Astrocyte (in vitro differentiated cells and primary cell): ENCODE data around the gene TMEM266. TPM values are rescaled to one million over a fixed set of nuclear protein-coding genes. Genes with fewer than 3 reads are reported as not detected.

Experiments
- DNase-seq: peaks from one replicate; pipeline ENCODE4 v3.0.0-alpha.2; 2010; ENCODE audit warnings: low read depth
- FAIRE-seq: peaks from 2 replicates; lab custom pipeline; 2011; peaks lifted over from hg19 to GRCh38; lab: Jason Lieb, UNC
- H2AFZ ChIP-seq: 2 replicates; pipeline ENCODE4 v1.6.0; 2012; ENCODE audit warnings: low read depth, low read length, inconsistent platforms
- H3K27ac ChIP-seq: 2 replicates; pipeline ENCODE4 v1.5.1; 2011; ENCODE audit warnings: low read depth, low read length, inconsistent platforms
- H3K27me3 ChIP-seq: 2 replicates; pipeline ENCODE4 v1.6.0; 2011; ENCODE audit warnings: low read length, inconsistent platforms; ENCODE audit not compliant: insufficient read depth
- H3K36me3 ChIP-seq: 2 replicates; pipeline ENCODE4 v1.5.1; 2011; ENCODE audit warnings: low read length, inconsistent platforms; ENCODE audit not compliant: insufficient read depth
- H3K4me1 ChIP-seq: 2 replicates; pipeline ENCODE4 v1.5.1; 2011; ENCODE audit warnings: low read length, inconsistent platforms; ENCODE audit not compliant: insufficient read depth
- H3K4me2 ChIP-seq: 2 replicates; pipeline ENCODE4 v1.6.0; 2012; ENCODE audit warnings: low read length, inconsistent platforms
- H3K4me3 ChIP-seq: 2 replicates; pipeline ENCODE4 v1.5.1; 2011; ENCODE audit warnings: low read depth, mild to moderate bottlenecking, low read length, inconsistent platforms; ENCODE audit not compliant: insufficient read depth
- H3K79me2 ChIP-seq: 2 replicates; pipeline ENCODE4 v1.6.0; 2012; ENCODE audit warnings: mild to moderate bottlenecking, low read length, inconsistent platforms; ENCODE audit not compliant: insufficient read depth
- H3K9ac ChIP-seq: 2 replicates; pipeline ENCODE4 v1.6.0; 2012; ENCODE audit warnings: mild to moderate bottlenecking, low read length, inconsistent platforms
- H3K9me3 ChIP-seq: 2 replicates; pipeline ENCODE4 v1.5.1; 2012; ENCODE audit warnings: low read depth, mild to moderate bottlenecking, low read length, inconsistent platforms; ENCODE audit not compliant: insufficient read depth
- H4K20me1 ChIP-seq: 2 replicates; pipeline ENCODE4 v1.6.0; 2012; ENCODE audit warnings: low read length, inconsistent platforms; ENCODE audit not compliant: insufficient read depth
- H3K27ac Mint-ChIP-seq: one replicate; pipeline ENCODE4 v1.8.0; 2021; ENCODE audit warnings: mild to moderate bottlenecking, mixed read lengths; ENCODE audit not compliant: unreplicated experiment
- H3K27me3 Mint-ChIP-seq: one replicate; pipeline ENCODE4 v1.8.0; 2021; ENCODE audit warnings: low read depth, mixed read lengths; ENCODE audit not compliant: unreplicated experiment
- H3K36me3 Mint-ChIP-seq: one replicate; pipeline ENCODE4 v1.8.0; 2021; ENCODE audit warnings: low read depth, mixed read lengths; ENCODE audit not compliant: unreplicated experiment
- H3K4me1 Mint-ChIP-seq: one replicate; pipeline ENCODE4 v1.8.0; 2021; ENCODE audit warnings: low read depth, mixed read lengths; ENCODE audit not compliant: unreplicated experiment
- H3K4me3 Mint-ChIP-seq: one replicate; pipeline ENCODE4 v1.8.0; 2021; ENCODE audit warnings: mild to moderate bottlenecking, moderate library complexity, mixed read lengths; ENCODE audit not compliant: unreplicated experiment
- H3K9me3 Mint-ChIP-seq: one replicate; pipeline ENCODE4 v1.8.0; 2021; ENCODE audit warnings: mild to moderate bottlenecking, mixed read lengths; ENCODE audit not compliant: unreplicated experiment
- CTCF ChIP-seq: IDR thresholded peaks from 2 replicates; pipeline ENCODE4 v1.5.1; 2011; ENCODE audit warnings: low read depth, mild to moderate bottlenecking, inconsistent platforms, low read length, moderate library complexity; ENCODE audit not compliant: insufficient read depth
- EZH2 ChIP-seq: IDR thresholded peaks from 2 replicates; pipeline ENCODE4 v1.6.1; 2012; ENCODE audit warnings: mild to moderate bottlenecking, low read length, inconsistent platforms; ENCODE audit not compliant: insufficient read depth
- total RNA-seq: library from RNA; stranded (reverse); gene quantifications from 2 replicates; pipeline ENCODE4 v1.2.1, GENCODE V29; 2021

TMEM266 gene
- total RNA-seq, 1 donor from 2014 or later, result 0.36 TPM

DNA sequence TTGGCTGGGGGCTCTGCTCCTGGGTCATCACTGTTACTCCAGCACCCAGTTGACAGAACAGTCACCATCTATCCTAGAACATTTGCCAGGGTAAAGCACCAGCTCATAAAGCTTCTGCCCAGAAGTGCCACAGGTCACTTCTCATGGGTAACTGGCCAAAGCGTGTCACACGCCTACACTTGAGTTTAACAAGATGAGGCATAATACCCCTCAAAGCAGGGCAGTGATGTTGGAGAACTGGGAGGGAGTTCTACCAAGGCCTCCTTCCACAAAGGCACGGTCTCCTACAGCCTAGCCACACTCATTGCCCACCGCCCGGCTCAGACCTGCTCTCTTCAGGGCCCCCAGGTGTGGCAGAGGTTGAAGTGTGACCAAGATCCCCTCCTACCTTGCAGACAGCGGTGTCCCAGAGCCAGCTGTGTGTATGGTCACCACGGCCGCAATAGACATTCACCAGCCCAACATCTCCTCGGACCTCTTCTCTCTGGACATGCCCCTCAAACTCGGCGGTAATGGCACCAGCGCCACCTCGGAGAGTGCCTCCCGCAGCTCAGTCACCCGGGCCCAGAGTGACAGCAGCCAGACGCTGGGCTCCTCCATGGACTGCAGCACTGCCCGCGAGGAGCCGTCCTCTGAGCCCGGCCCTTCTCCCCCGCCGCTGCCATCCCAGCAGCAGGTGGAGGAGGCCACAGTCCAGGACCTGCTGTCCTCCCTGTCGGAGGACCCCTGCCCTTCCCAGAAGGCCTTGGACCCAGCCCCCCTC, 143.7 kb downstream of the TMEM266 start:
- H3K36me3 ChIP-seq, result no peaks in the 10 kb centered on the region
- TF ChIP-seq EZH2 (no peak), CTCF (no peak)
- H3K9ac ChIP-seq, result no peak overlapping the region
- H3K27ac ChIP-seq, result no peak overlapping the region
- no peak overlapping the region for H2AFZ ChIP-seq
- no peaks in the 10 kb centered on the region for H3K79me2 ChIP-seq
- H4K20me1 ChIP-seq, result peaks cover 9% of the 10 kb centered on the region
- H3K4me2 ChIP-seq, result no peak overlapping the region
- no peaks in the 10 kb centered on the region for H3K9me3 ChIP-seq
- Mint-ChIP-seq H3K27ac (no peak overlapping the region), H3K27me3 (no peaks in the 10 kb centered on the region), H3K4me1 (no peaks in the 10 kb centered on the region), H3K9me3 (no peaks in the 10 kb centered on the region), H3K4me3 (no peak overlapping the region), H3K36me3 (peaks cover 13% of the 10 kb centered on the region)
- no peak for FAIRE-seq
- H3K4me1 ChIP-seq, result peaks cover 15% of the 10 kb centered on the region
- no peak for DNase-seq
- no peak overlapping the region for H3K4me3 ChIP-seq
- no peaks in the 10 kb centered on the region for H3K27me3 ChIP-seq

GRCh38 chr15:76204109-76204845, 144.5 kb downstream of the TMEM266 start:
- Histone ChIP-seq H3K4me1 (peaks cover 8% of the 10 kb centered on the region), H3K9ac (no peak overlapping the region), H3K4me2 (no peak overlapping the region), H3K27ac (no peak overlapping the region), H4K20me1 (peaks cover 13% of the 10 kb centered on the region), H2AFZ (no peak overlapping the region), H3K27me3 (no peaks in the 10 kb centered on the region), H3K9me3 (no peaks in the 10 kb centered on the region), H3K79me2 (no peaks in the 10 kb centered on the region), H3K4me3 (no peak overlapping the region), H3K36me3 (no peaks in the 10 kb centered on the region)
- H3K9me3 Mint-ChIP-seq, result no peaks in the 10 kb centered on the region
- peaks cover 13% of the 10 kb centered on the region for H3K36me3 Mint-ChIP-seq
- H3K27ac Mint-ChIP-seq, result no peak overlapping the region
- TF ChIP-seq CTCF (no peak), EZH2 (no peak)
- DNase-seq (no peak), FAIRE-seq (no peak)
- H3K4me1 Mint-ChIP-seq, result no peaks in the 10 kb centered on the region
- H3K4me3 Mint-ChIP-seq, result no peak overlapping the region
- no peaks in the 10 kb centered on the region for H3K27me3 Mint-ChIP-seq
